ENCODE measurements around the gene NFIB. TPM values are rescaled to one million over a fixed set of nuclear protein-coding genes. Genes with fewer than 3 reads are reported as not detected.

NFIB gene
- total and polyA plus RNA-seq, 8 donors = 6.7 to 624 (median 71.4) TPM

- no peaks in the 10 kb centered on the region for H3K36me3 ChIP-seq
- TF ChIP-seq EP300 (IDR thresholded peaks at IDR 0.05) (no peak), POLR2AphosphoS5 (IDR thresholded peaks at IDR 0.05) (no peak), POLR2A (IDR thresholded peaks at IDR 0.05) (no peak), CTCF (IDR thresholded peaks at IDR 0.05) (no peak)
- H3K4me1 ChIP-seq = peaks cover 29 to 57% (median 50%) of the 10 kb centered on the region in 4 donors
- intact Hi-C loops (cut with DNase I; ENCODE audit: low total_unique reads) = loop anchor here (5.0 kb wide), 1 partner anchor 919 kb away; no protein-coding TSS in a partner anchor
- no peak overlapping the region for H3K4me3 ChIP-seq
- peak overlapping the region in 3 of 5 donors; percentile 27 to 78 (median 60) for H3K27ac ChIP-seq
- WGBS, 5 donors = 83 to 97% (median 90%) methylated on average over 5 of the region's 5 CpGs
- H3K9me3 ChIP-seq = no peaks in the 10 kb centered on the region
- H3K27me3 ChIP-seq = peaks cover 5 to 52% (median 47%) of the 10 kb centered on the region in 3 donors
- DNase-seq = no peak
Observed at GRCh38 chr9:14351221-14351836, 37.4 kb upstream of the NFIB start.

GRCh38 chr9:14350754-14351153 is 36.8 kb upstream of the NFIB start:
- peaks cover 29 to 63% (median 56%) of the 10 kb centered on the region in 4 donors for H3K4me1 ChIP-seq
- intact Hi-C loops (cut with DNase I; ENCODE audit: low total_unique reads) = loop anchor here (5.0 kb wide), 1 partner anchor 918 kb away; no protein-coding TSS in a partner anchor
- DNase-seq = no peak
- peak overlapping the region in 3 of 5 donors; percentile 27 to 78 (median 60) for H3K27ac ChIP-seq
- peaks cover 8 to 58% (median 52%) of the 10 kb centered on the region in 3 donors for H3K27me3 ChIP-seq
- 72 to 84% (median 73%) methylated on average over 11 of the region's 11 CpGs for WGBS, 5 donors
- no peak overlapping the region for H3K4me3 ChIP-seq
- H3K36me3 ChIP-seq = no peaks in the 10 kb centered on the region
- TF ChIP-seq POLR2AphosphoS5 (IDR thresholded peaks at IDR 0.05) (no peak), POLR2A (IDR thresholded peaks at IDR 0.05) (no peak), EP300 (IDR thresholded peaks at IDR 0.05) (no peak), CTCF (IDR thresholded peaks at IDR 0.05) (no peak)
- no peaks in the 10 kb centered on the region for H3K9me3 ChIP-seq

- 44 to 70% (median 67%) methylated on average over 10 of the region's 10 CpGs for WGBS, 5 donors
- TF ChIP-seq EP300 (IDR thresholded peaks at IDR 0.05) = no peak
- no peak for TF ChIP-seq CTCF (IDR thresholded peaks at IDR 0.05)
- no peak for TF ChIP-seq POLR2A (IDR thresholded peaks at IDR 0.05)
- no peak for TF ChIP-seq POLR2AphosphoS5 (IDR thresholded peaks at IDR 0.05)
- peaks cover 29 to 67% (median 60%) of the 10 kb centered on the region in 4 donors for H3K4me1 ChIP-seq
- DNase-seq = no peak
- intact Hi-C loops (cut with DNase I; ENCODE audit: low total_unique reads) = loop anchor here (5.0 kb wide), 1 partner anchor 918 kb away; no protein-coding TSS in a partner anchor
- H3K9me3 ChIP-seq = no peaks in the 10 kb centered on the region
- no peaks in the 10 kb centered on the region for H3K36me3 ChIP-seq
- H3K27ac ChIP-seq = peak overlapping the region in 4 of 5 donors; percentile 27 to 78 (median 66)
- H3K27me3 ChIP-seq = peaks cover 12 to 62% (median 57%) of the 10 kb centered on the region in 3 donors
- H3K4me3 ChIP-seq = peak overlapping the region in 1 of 4 donors; percentile 65
Observed at GRCh38 chr9:14350349-14350728, 36.4 kb upstream of the NFIB start.

GRCh38 chr9:14349447-14350348 is 35.8 kb upstream of the NFIB start:
- no peak for TF ChIP-seq CTCF (IDR thresholded peaks at IDR 0.05)
- TF ChIP-seq EP300 (IDR thresholded peaks at IDR 0.05) = no peak
- TF ChIP-seq POLR2AphosphoS5 (IDR thresholded peaks at IDR 0.05) = no peak
- no peak for TF ChIP-seq POLR2A (IDR thresholded peaks at IDR 0.05)
- Histone ChIP-seq H3K9me3 (no peaks in the 10 kb centered on the region), H3K27me3 (peaks cover 12 to 68% (median 63%) of the 10 kb centered on the region in 3 donors), H3K4me3 (peak overlapping the region; percentile 37 to 65 (median 48)), H3K4me1 (peaks cover 29 to 74% (median 63%) of the 10 kb centered on the region in 4 donors), H3K27ac (peak overlapping the region in 4 of 5 donors; percentile 27 to 78 (median 70)), H3K36me3 (no peaks in the 10 kb centered on the region)
- WGBS, 5 donors = 20 to 28% (median 23%) methylated on average over 42 of the region's 42 CpGs
- intact Hi-C loops (cut with DNase I; ENCODE audit: low total_unique reads) = loop anchor here (5.0 kb wide), 1 partner anchor 917 kb away; no protein-coding TSS in a partner anchor
- DNase-seq = peak in 1 of 2 donors; percentile 52

Data from stomach (tissue), 9 donors.